ENCODE measurements around the gene AHNAK2.
"Not testable (repeated sequence)": the region's sequence is repeated elsewhere in the genome, so short reads cannot be mapped to it uniquely, and the experiment has no call there.

The AHNAK2 gene

GRCh38 chr14:104926619-104927431 is 51.3 kb downstream of the AHNAK2 start:
- DNase-seq: no peak

GRCh38 chr14:104925855-104926609 is 52.1 kb downstream of the AHNAK2 start:
- DNase-seq: no peak

- DNase-seq: no peak
Observed at GRCh38 chr14:104925214-104925854, 52.8 kb downstream of the AHNAK2 start.

GRCh38 chr14:104924421-104925213 is 53.6 kb downstream of the AHNAK2 start, which contains the start of gene PLD4:
PLD4 (plus strand) TSS chr14:104924879; CDS start chr14:104927141, 2,262 bp downstream.
- DNase-seq: no peak

- no peak for DNase-seq
Observed at GRCh38 chr14:104923640-104924420, 54.3 kb downstream of the AHNAK2 start.

GRCh38 chr14:104919993-104920315 is 58.2 kb downstream of the AHNAK2 start:
- DNase-seq: no peak

GRCh38 chr14:104919152-104919992 is 58.8 kb downstream of the AHNAK2 start:
- DNase-seq: not testable (repeated sequence)

GRCh38 chr14:104917993-104918392 is 60.2 kb downstream of the AHNAK2 start:
- no peak for DNase-seq

- DNase-seq: no peak
Observed at GRCh38 chr14:104917116-104917515, 61.1 kb downstream of the AHNAK2 start.

- DNase-seq: no peak
Observed at GRCh38 chr14:104913435-104913834, 64.7 kb downstream of the AHNAK2 start.

GRCh38 chr14:104912053-104912452 is 66.1 kb downstream of the AHNAK2 start:
- DNase-seq: no peak

GRCh38 chr14:104908303-104908702 is 69.9 kb downstream of the AHNAK2 start:
- DNase-seq: no peak

- DNase-seq: not testable (repeated sequence)
Observed at GRCh38 chr14:104905579-104905933, 72.6 kb downstream of the AHNAK2 start.

GRCh38 chr14:104904650-104905578 is 73.3 kb downstream of the AHNAK2 start:
- not testable (repeated sequence) for DNase-seq

- DNase-seq: no peak
Observed at GRCh38 chr14:104903990-104904389, 74.2 kb downstream of the AHNAK2 start.

GRCh38 chr14:104900639-104901512 is 77.3 kb downstream of the AHNAK2 start:
- no peak for DNase-seq

GRCh38 chr14:104899781-104900180 is 78.4 kb downstream of the AHNAK2 start:
- DNase-seq: no peak

- DNase-seq: no peak
Observed at GRCh38 chr14:104898870-104899510, 79.2 kb downstream of the AHNAK2 start.

Data from right kidney (tissue), 1 donor.